DND-41 (cell line): ENCODE data around the gene PRKAG2.

ENCODE experiments used
- CTCF ChIP-seq: IDR thresholded peaks from 2 replicates; pipeline ENCODE4 v1.5.1; 2012; ENCODE audit warnings: borderline replicate concordance, low read length, moderate library complexity, mild to moderate bottlenecking; ENCODE audit not compliant: poor library complexity, severe bottlenecking; ENCODE audit errors: extremely low read depth
- EZH2 ChIP-seq: IDR thresholded peaks from 3 replicates; pipeline ENCODE4 v1.6.1; 2012; ENCODE audit warnings: borderline replicate concordance, low read depth, mild to moderate bottlenecking, moderate library complexity, low read length, inconsistent platforms; ENCODE audit not compliant: severe bottlenecking

GRCh38 chr7:151762583-151763245 is 114.2 kb downstream of the PRKAG2 start:
- TF ChIP-seq CTCF (no peak), EZH2 (no peak)
